NCI-H1417 treated with DMSO at 0.1 percent for 48 hours (cell line): Measurements from ENCODE around the gene ELOVL3.

ENCODE experiments used
- DNase-seq: peaks from one replicate; lab custom pipeline; 2025; lab: John Stamatoyannopoulos, UW

Gene ELOVL3

GRCh38 chr10:102255404-102255803 is 29.3 kb downstream of the ELOVL3 start:
- DNase-seq = no peak

- no peak for DNase-seq
These were observed 35.1 kb downstream of the ELOVL3 start for GRCh38 chr10:102261196-102261595.

GRCh38 chr10:102261842-102262241 is 35.7 kb downstream of the ELOVL3 start:
- DNase-seq = no peak

GRCh38 chr10:102262744-102263370 is 36.8 kb downstream of the ELOVL3 start:
- DNase-seq = no peak

GRCh38 chr10:102264371-102264770 is 38.3 kb downstream of the ELOVL3 start:
- DNase-seq = no peak

GRCh38 chr10:102266670-102267069 is 40.6 kb downstream of the ELOVL3 start:
- DNase-seq = no peak

- no peak for DNase-seq
These were observed 41.6 kb downstream of the ELOVL3 start for GRCh38 chr10:102267748-102268147.

- no peak for DNase-seq
These were observed 42.3 kb downstream of the ELOVL3 start for GRCh38 chr10:102268375-102268888.

- DNase-seq = no peak
These were observed 42.9 kb downstream of the ELOVL3 start for GRCh38 chr10:102269017-102269416.

- DNase-seq = no peak
These were observed 48.0 kb downstream of the ELOVL3 start for GRCh38 chr10:102274062-102274461.

- no peak for DNase-seq
These were observed 49.2 kb downstream of the ELOVL3 start for GRCh38 chr10:102275343-102275742.

GRCh38 chr10:102279104-102279503 is 53.0 kb downstream of the ELOVL3 start:
- no peak for DNase-seq
